NCI-H510A treated with DMSO at 0.1 percent for 48 hours (cell line): ENCODE results near the gene RRAGD.
"Not testable (repeated sequence)": the region's sequence is repeated elsewhere in the genome, so short reads cannot be mapped to it uniquely, and the experiment has no call there.

Experiments used
- DNase-seq: peaks from one replicate; lab custom pipeline; 2025; lab: John Stamatoyannopoulos, UW

RRAGD gene

GRCh38 chr6:89411145-89412070, 665 bp downstream of the RRAGD start:
- no peak for DNase-seq

GRCh38 chr6:89410788-89411144, 1.3 kb downstream of the RRAGD start:
- peak; percentile 7 for DNase-seq

GRCh38 chr6:89410231-89410761, 1.8 kb downstream of the RRAGD start:
- no peak for DNase-seq

- DNase-seq: no peak
These were observed 2.5 kb downstream of the RRAGD start for GRCh38 chr6:89409461-89410035.

GRCh38 chr6:89406141-89406540, 5.9 kb downstream of the RRAGD start:
- no peak for DNase-seq

DNA sequence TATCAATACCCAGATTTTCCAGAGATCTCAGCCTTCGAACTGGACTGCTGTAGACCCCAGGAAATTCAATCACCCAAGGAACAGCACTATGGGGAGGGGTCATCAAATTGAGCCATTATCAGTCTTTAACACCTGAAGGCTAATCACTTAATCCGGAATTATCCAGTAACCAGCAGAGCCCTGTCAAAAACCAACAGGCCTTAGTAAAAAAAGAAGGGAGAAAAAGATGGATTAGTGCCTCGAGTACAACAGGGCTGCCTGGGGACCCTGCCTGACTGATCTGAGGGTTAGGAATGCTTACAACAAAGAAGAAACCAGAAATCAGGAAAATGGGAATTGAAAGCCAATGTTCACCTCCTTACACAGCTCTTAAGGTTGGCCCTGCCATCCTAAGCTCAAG, 7.6 kb downstream of the RRAGD start:
- no peak for DNase-seq

DNA sequence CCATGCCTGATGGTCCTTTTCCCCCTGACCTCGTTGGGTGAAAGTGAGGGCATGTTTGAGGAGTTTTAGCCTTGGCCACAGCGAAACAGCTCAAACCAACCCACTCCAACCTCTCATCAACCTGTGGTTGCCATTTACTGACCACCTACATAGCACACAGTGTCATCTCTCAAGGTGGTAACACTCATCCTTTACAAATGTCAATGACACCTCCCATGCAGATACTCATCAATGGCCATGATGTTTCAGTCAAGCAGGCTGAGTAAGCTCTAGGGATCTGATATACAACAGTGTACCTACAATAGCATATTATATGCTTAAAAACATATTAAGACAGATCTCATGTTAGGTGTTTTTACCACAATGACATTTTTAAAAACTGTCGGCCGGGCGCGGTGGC, 9.3 kb downstream of the RRAGD start:
- no peak for DNase-seq

- DNase-seq: no peak
These were observed 11.1 kb downstream of the RRAGD start for GRCh38 chr6:89400912-89401399.

GRCh38 chr6:89400050-89400449, 12.0 kb downstream of the RRAGD start:
- no peak for DNase-seq

DNA sequence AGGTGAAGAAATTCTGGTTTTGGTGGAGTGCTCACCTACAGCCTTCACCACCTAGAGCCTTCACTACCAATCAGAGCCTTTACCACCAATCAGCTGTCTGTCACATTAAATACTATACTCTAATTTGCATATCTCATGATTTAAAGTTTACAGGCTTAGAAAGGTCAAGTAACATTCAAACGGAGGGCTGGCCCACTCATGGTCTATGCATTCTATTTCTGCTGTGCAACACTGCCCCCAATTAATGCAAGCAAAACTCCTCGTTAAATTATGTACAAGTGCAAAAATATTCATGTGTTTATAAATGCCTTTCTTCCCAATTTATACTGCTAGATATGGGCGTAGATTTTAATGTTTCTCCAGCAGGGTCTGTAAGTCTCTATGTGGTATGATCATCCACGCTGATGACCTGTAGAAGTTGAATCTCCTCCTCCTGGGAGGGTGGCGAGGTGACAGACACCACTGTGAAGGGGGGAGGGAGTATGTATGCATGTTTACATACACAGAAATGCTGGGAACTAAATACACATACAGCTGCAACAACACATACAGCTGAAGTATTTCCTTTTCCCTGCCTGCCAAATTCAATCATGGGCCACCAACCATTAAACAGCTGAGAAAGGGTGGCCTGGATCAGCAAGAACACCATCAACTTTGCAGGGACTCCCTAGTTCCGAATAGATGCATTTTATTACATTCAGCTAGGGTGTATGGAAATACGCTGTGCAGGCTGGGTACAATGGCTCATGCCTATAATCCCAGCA, 13.1 kb downstream of the RRAGD start:
- DNase-seq: peak; percentile 2

DNA sequence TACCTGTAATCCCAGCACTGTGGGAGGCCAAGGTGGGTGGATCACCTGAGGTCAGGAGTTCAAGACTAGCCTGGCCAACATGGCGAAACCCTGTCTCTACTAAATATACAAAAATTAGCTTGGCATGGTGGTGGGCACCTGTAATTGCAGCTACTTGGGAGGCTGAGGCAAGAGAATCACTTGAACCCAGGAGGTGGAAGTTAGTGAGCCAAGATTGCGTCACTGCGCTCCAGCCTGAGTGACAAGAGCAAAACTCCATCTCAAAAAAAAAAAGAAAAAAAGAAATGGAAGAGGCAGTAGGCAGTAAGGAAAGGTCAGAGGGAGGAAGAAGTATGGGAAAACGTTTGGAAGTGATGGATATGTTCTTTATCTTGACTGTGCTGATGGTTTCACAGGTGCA, 14.2 kb downstream of the RRAGD start:
- DNase-seq: not testable (repeated sequence)

GRCh38 chr6:89393659-89394058, 18.4 kb downstream of the RRAGD start:
- DNase-seq: no peak

DNA sequence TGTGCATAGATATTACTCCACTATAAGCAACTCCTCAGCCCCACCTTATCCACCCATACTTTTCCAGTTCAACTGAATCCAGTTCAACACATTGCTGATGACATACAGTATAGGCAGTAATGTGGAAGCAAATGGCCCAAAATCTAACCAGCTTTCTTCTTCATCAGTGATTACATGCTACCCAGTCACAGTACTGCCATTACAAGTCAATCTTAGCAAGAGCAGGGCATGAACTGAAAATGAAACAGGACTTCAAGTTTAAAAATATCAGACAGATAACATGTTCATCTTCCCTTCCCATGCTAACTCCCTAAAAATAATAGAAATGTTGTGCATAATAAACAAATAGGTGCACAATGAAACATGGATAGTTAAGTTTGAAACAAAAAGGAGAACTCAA, 19.2 kb downstream of the RRAGD start:
- DNase-seq: no peak

- DNase-seq: no peak
These were observed 23.2 kb downstream of the RRAGD start for GRCh38 chr6:89388846-89389245.

GRCh38 chr6:89387516-89388201, 24.4 kb downstream of the RRAGD start:
- no peak for DNase-seq

DNA sequence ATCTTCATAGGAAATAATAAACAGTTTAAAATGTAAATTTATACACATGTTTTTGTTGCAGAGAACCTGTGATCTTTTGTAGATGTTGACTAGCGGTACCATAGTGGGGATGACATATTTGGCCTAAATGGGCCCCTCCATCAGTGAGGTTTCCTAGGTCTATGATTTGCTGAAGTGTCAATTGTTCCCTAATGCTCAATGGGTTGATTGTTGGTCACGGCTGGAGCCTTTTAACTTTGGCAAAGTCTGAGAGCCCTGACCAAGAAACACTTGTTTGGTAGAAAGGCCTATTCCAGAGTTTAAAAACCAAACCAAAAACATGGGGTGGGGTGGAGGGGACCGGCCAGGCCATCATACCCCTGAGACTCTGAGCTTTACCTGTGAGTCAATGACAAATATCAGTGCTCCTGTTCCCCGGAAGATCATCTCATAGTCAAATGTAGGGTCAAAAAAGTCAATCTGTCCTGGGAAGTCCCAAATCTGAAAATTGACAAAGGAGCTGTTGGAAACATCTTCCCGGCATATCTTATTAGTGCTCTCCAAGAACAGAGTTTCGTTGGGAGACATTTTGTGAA, 25.1 kb downstream of the RRAGD start:
- DNase-seq: no peak

DNA sequence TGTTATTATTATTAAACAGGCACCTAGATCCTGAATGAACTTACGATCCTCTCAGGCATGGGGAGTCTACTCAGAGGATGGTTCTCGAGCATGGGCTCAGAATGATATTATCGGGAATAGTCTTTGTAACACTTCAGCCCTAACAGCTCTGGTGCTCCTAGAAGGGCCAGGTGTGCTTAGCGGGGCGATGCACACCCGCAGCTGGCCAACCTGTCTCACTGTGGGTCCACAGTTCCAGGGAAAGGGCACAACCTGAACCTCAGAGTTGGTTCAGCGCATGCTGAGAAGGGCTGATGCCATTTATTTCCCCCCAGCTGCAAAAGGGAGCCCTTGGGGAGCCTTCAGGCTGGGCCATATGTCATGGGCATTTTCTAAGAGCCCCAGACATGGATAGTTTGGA, 26.2 kb downstream of the RRAGD start:
- DNase-seq: no peak

GRCh38 chr6:89385156-89385667, 26.9 kb downstream of the RRAGD start:
- DNase-seq: peak; percentile 39

- no peak for DNase-seq
These were observed 31.0 kb downstream of the RRAGD start for GRCh38 chr6:89381031-89381430.

DNA sequence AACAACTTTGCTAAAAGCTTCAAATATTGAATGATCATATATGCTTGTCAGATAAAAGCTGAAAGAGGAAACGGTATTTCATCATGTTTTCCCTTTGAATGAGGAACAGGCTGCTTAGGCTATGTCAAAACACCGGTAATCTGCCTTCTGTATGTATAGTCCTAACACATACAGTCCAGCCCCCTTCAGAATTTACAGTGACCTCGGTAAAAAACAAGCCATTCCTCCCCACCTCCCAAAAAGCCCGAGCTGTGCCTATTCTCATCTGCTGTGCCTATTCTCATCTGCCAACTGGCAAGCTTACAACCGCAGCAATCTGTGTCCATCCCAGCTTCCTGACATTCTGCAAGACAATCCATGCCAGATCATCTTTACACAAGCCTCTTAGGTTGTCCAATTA, 32.8 kb downstream of the RRAGD start:
- DNase-seq: no peak

- DNase-seq: no peak
These were observed 33.4 kb downstream of the RRAGD start for GRCh38 chr6:89378628-89379027.
